GM19467 (cell line): ENCODE results near the gene MRFAP1L1.
"Not testable (repeated sequence)": the region's sequence is repeated elsewhere in the genome, so short reads cannot be mapped to it uniquely, and the experiment has no call there.

Experiments used
- ATAC-seq: cut with Tn5 transposase; IDR thresholded peaks from one replicate; pipeline ENCODE4 v1.9.1; 2021; ENCODE audit warnings: mild to moderate bottlenecking, moderate library complexity; ENCODE audit not compliant: unreplicated experiment

Gene MRFAP1L1

DNA sequence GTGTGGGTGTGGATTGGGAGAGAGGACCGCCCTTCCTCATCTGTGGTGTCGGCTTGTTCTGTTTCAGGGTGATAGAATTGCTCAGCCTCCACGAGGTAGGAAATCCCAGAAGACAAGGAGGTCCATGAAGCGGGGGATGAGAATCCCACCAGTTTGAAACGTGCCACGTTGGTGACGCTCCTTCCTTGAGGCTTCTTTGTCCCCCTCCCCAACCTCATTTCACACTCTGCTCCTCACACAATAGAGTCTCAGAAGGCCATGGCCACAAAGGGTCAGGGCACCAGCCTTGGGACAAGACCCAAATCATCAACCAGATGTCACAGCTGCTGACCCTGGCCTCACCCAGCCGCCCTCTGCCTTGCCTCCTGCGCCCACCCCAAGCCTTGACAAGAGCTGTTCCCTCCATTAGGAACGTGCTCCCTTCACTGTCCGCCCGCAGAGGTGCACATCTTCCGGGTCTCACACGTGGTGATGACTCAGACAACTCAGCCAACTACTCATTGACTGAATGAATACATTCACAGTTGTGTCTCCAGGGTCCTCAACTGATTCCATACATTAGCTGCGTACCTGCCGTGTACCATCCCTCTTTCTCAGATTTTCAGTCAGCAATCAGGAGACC, 24.6 kb upstream of the MRFAP1L1 start:
- ATAC-seq = no peak

DNA sequence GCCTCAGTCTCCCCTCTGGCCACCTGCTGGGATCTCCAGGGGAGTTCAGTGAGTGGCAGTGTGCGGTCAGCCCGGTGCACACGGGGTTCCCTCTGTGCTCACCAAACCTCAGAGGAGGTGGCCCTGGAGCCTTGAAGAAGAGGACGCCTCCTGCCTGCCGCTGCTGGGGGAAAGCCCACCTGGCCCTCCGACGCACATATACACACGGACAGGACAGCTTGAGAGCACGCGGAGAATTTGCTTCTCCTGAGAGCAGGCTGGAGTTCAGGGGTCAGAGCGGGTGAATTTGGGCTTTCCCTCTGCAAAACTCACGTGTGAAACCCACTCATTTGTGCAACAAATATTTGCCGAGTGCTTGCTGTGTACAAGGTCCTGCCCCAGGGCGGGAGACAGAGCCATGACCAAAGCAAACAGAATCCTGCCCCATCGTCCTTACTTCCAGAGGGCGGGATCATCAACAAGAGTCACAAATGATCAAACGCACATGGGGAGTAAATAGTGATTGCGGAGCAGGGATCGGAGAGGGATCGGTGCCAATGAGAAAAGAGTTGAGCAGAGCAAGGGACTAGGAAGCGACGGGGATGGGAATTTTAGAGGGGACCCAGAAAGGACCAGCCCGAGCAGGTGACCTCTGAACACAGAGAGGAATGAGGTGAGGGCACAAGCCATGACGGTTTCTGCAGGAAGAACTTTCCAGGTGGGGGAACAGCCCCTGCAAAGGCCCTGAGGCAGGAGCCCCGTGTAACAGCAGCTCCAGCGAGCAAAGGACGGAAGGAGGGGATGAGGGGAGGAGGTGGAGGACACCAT, 23.9 kb upstream of the MRFAP1L1 start:
- ATAC-seq = no peak

DNA sequence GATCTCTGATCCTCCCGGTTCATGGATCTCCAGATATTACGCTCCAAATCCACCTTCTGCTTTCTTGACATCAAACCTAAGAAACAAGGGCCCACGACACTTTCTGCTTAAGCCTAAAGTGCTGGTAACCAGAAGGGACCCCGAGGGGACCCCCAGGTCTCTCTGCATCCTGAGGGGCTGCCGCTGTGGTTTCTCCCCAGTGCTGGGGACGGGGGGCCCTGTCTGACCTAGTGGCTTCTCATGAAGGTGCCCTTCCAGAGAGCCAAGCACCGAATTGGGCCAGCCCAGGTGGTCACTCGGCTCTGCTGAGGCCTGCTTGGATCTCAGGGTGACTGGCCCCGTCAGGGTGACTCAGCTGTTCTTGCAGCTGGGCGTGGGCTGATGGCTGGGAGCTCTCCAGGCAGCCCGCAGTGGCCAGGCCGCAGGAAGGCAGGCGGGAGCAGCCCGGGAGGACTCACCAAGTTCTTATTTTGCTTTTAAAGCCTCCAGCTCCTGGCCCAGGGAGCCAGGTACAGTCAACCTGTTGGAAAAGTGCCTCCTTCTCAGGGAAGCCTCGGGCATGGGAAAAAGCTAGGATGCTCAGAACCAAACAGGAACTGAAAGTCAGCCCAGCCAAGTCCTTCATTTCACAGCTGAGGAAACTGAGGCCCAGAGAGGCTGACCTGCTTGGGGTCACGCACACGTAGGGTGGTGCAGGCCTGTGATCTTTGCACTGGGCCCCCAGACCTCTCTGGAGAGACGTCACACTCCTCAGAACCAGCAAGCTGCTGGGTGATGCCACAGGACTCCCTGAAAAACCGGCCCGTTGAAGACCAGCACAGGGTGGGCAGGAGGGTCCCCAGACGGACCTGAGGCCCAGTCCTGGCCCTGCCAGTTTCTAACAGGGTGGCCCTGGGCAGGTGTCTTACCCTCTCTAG, 23.0 kb upstream of the MRFAP1L1 start:
- ATAC-seq = no peak

DNA sequence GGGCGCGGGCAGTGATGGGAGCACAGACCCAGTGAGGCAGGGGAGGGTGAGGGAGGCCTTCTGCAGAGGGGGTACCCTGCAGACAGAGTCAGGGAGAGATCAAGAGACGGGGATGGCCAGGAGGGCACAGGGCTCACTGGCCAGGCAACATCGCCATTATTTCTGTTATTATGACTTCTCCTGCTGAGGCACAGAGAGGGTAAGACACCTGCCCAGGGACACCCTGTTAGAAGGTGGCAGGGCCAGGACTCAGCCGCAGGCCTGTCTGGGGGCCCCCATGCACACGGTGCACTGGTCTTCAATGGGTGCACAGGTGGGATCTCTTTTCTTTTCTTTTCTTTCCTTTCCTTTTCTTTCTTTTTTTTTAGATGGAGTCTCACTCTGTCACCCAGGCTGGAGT, 22.1 kb upstream of the MRFAP1L1 start:
- no peak for ATAC-seq

DNA sequence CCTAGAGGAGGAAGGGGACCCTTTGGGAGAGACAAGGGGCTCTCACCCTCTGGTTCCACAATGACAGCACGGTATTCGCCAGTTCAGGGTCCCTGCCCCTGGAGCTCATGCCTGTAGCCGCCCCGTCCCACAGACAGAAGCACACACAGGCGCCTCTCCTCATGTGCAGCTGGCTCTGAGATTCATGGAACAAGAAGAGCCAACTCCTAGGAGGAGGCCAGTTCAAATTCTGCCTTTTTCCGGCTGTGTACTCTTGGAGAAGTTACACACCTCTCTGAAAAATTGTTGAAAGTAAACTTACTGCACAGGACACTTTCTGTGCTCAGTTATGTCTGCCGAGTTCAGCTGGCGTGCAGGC, 21.6 kb upstream of the MRFAP1L1 start:
- no peak for ATAC-seq

DNA sequence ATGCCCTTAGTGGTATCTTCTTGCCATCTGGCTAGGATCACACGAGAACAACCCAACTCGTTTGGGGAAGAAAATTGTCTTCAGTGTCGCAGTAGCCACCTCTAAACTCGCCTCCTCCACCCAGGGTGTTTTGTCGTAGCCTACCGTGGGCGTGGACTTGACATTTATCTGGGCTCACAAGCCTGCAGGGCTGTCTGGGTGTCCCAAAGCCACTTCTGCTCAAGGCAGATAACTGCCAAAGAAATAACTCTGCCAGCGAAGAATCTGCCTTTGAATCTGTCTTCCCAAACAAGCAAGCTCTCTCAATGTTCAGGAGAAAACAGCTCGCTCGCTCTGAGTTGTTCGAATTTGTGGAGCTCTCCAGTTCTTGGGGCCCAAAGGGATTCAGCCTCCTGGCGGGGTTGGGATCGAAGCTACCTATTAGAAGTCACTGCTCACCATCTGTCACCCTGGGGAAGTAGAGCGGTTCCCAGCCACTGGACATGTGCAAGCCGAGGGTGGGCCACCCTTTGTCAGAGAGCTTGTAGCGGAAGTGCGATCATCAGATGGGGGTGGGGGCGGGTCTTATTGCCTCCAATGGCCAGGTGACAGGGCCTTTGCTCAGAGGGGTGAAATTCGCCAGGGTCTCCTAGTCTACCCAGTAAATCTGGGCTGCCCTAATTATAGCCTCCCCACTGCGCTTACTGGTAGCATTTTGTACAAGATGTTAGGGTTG, 21.1 kb upstream of the MRFAP1L1 start:
- no peak for ATAC-seq

DNA sequence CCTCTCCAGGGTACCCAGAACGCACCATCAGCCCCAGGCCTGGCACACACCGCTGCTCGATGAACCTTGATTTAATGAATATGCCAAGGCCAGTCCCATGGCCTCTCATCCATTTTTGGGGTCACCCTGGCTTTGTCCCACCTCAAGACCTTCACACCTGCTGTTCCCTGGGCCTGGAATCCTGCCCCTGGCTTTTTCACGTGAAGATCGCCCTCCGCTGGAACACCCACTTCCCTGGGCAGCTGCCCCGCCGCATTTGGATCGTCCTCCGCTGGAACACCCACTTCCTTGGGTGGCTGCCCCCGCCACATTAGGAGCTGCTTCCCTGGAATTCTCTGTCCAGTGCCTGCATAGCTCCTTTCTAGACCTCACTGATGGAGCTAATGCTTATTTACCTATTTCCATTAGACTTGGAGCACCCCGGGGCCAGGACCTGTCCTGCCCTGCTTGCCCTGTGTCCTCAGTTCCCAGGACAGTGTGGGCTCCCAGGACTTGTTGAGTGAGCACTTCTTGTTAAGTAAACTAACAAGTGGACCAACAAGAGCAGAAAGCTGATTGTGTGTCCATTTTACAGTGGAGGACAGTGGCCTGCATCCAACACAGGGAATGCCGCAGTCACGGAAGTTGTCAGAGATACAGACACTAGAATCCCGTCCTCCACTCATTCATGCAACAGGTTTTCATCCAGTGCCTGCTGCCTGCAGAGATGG, 18.8 kb upstream of the MRFAP1L1 start:
- no peak for ATAC-seq

DNA sequence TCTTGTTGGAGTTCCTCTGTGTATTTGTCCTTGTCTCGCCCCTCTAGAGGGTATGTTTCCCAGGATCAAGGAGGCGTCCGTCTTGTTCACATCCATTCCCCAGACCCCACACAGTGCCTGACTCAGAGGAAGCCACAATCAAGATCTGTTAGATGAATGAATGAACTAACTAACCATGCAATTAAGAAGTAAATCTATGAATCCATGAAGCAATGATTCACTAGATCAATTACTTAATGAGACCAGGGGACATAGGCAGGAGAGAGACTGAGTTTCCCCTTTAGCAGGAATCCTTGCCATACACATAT, 18.2 kb upstream of the MRFAP1L1 start:
- no peak for ATAC-seq

DNA sequence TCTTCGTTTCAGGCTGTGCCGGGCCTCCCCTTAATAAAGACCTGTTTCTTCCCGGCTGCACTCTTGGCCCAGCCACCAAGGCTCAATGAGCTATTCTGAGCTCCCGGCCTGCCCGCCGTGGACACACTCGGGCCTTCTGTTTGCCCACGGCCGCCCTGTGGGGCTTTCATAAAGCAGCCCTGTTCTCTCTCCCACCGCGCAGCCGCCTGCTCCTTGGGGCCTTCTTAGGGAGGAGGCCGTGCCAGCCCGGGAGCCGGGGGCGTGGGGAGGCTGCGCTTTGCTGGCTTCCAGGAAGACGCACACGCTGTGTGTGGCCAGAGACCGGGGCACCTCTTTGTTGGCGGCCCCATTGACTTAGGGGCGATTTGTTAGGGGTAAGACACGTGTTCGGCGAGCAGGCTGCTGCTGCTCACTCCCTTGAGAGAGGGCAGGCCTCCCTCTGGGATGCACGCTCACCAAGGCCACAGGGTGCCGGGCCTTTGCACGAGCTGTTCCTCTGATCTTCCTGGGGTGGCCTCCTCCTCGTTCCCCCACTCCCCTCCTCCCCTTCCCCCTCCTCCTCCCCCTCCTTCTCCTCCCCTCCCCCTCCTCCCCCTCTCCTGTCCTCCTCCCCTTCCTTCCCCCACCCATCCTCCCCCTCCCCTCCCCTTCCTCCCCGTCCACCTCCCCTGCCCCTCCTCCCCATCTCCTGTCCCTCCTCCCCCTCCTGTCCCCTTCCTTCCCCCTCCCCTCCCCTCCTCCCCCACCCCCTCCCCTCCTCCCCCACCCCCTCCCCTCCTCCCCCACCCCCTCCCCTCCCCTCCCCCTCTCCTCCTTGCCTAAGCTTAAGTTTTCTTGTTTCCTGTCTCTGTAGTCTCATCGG, 17.6 kb upstream of the MRFAP1L1 start:
- no peak for ATAC-seq

DNA sequence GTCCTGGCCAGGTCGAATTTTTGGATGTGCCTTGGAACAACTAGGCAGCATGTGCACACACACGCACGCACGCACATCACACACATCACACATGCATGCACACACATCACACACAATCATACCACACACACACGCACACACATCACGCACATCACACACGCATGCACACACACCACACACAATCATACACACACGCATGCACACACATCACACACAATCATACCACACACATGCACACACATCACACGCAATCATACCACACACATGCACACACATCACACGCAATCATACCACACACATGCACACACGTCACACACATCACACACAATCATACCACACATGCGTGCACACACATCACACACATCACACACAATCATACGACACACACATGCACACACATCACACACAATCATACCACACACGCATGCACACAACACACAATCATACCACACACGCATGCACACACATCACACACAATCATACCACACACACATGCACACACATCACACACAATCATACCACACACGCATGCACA, 15.8 kb upstream of the MRFAP1L1 start:
- ATAC-seq = not testable (repeated sequence)

DNA sequence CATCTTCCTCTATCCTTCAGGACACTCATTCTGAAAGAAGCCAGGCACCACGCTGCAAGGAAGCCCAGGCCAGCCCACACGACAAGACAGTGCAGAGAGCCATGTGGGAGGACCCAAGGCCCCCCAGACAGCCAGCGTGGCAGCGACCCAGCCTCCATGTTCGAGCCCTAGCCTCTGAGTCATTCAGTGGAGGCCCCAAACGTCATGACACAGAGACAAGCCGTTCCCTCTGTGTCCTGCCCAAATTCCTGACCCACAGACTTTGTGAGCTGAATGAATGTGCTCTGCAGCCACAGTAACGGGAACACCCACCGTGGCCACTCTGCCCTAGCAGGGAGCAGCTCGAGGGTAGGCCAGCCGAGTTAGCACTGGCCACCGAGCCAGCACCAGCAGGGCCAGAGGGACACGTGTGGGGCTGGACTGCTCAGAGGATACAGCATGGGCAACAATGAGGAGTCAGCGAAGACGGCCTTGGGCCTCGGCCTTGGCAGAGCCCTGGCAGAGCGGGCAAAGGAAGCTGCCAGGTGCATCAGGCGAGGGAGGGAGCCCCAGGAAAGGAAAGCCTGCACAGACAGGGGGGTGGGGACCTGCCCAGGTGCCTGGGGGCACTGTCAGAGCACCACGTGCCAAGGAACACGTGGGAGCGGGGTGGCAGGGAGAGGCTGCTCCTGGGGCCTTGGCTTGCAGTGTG, 14.9 kb upstream of the MRFAP1L1 start:
- no peak for ATAC-seq

DNA sequence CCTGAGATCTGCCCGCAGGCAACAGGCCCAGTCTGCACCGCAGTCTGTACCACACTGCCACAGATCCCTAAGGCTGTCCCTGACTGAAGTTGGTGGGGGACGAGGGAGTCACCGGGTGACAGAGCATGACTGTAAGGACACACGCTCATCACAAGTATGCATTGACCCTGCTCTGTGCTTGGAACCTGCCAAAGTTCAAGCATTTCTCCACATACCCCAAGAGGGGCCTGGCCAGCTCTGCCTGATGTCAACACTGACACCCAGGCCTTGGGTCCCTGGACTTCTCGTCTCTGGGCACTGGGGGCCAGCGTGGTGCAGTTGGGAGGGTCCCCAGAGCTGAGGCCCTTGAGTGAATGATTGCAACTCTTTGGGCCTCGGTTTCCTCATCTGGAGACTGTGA, 14.2 kb upstream of the MRFAP1L1 start:
- ATAC-seq = no peak

DNA sequence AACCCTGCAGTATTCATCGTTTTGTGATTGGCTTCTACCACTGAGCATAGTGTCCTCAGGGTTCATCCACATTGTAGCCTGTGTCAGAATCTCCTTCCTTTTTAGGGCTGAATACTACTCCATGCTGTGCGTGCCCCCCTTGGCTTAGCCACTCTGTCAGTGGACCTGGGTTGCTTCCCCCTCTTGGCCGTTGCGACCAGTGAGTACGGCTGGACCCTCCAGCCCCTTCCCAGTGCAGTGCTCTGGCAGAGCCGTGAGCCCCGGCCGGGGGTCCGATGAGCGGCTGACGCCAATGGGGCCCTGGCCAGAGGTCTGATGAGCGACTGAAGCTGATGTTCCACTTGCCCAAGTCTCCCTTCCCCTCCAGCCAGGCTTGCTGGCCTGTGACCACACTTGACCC, 13.2 kb upstream of the MRFAP1L1 start:
- no peak for ATAC-seq

DNA sequence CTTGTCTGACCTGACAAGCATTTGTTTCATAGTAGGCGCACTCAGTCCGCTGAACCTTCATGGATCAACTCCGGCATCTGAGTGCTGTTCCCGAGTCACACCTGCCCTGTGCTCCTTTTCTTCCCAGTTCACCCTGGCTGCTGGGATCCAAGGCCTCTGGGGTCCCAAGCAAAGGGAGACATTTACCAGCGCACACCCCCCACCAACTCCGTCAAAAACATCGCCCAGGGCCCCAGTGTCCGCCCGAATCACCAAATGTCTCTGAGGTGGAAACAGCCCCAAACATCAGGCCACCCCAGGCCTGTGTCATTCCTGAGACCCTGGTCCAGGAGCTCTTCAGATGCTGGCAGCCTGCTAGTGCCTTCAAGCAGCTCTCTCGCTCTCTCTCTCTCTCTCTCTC, 11.5 kb upstream of the MRFAP1L1 start:
- ATAC-seq = no peak

DNA sequence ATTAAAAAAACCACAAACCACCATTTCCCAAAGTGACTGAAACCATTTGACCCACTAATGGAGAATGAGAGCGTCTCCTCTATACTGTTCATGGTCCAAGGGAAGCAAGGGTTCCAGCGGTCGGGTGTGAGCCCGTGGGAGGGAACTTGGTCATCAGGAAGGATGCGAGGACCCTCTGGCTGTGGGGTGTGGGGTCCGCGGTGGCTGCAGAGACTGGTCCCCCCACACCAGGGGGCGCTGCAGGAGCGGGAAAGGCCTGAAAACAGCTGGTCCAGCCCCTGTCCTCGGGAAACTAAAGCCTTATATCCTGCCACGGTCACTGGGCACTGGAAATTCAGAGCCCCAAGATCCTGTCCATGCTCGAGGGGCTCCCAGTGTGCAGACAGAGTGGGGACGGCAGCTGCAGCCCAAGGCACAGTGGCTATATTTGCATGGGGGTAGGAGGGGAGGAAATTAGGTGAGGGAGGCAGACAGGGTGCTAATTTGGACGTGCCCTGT, 10.6 kb upstream of the MRFAP1L1 start:
- no peak for ATAC-seq

DNA sequence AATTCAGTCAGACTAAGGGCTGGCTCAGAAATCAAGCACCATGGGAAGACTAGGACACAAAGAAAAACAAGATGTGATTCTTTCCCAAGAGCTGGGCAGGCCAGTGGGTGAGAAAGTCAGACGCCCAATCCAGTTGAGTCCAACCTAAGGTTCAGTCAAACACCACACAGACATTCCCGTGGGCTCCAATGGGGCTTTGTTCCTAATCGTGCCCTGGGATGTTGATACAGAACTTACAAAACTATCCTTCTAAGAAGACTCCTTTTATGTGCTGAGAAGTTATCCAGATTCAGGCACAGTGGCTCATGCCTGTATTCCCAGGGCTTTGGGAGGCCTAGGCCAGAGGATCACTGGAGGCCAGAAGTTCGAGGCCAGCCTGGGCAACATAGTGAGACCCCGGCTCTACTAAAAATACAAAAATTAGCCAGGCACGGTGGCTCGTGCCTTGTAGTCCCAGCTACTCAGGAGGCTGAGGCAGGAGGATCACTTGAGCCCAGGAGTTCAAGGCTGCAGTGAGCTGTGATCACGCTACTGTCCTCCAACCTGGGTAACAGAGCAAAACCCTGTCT, 10.0 kb upstream of the MRFAP1L1 start:
- no peak for ATAC-seq

DNA sequence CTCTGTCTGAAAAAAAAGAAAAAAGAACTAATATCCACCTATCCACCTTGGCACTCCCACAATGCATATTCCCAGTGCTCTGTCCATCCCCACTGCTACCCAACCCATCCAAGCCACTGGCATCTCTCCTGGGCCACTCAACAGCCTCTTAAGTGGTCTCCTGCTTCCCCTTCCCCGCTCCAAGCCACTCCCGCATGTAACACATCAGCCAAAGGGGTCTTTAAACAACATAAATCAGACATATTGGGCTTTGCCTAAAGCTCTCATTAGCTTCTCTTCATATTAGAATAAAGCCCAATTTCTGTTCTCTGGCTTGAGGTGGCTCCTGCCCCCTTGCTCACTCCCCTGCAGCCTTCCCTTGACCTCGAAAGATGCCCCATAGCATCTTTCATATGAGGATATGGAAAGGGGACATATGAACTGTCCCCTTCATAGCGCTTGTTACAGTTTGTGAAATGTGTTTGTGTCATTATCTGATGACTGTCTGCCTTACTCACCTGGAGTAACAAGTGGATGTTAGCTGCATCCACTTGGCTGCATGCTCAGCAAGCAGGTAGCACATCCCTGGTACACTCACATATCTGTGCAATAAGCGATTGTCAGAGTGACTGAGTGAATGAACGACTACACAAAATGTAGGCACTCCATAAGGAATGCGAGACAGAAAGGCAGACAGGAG, 9.4 kb upstream of the MRFAP1L1 start:
- no peak for ATAC-seq
